Astrocyte (in vitro differentiated cells and primary cell): ENCODE results near the gene SGK2. TPM values are rescaled to one million over a fixed set of nuclear protein-coding genes. Genes with fewer than 3 reads are reported as not detected.

Source experiments
- DNase-seq: peaks from one replicate; pipeline ENCODE4 v3.0.0-alpha.2; 2010; ENCODE audit warnings: low read depth
- FAIRE-seq: peaks from 2 replicates; lab custom pipeline; 2011; peaks lifted over from hg19 to GRCh38; lab: Jason Lieb, UNC
- H2AFZ ChIP-seq: 2 replicates; pipeline ENCODE4 v1.6.0; 2012; ENCODE audit warnings: low read depth, low read length, inconsistent platforms
- H3K27ac ChIP-seq: 2 replicates; pipeline ENCODE4 v1.5.1; 2011; ENCODE audit warnings: low read depth, low read length, inconsistent platforms
- H3K27me3 ChIP-seq: 2 replicates; pipeline ENCODE4 v1.6.0; 2011; ENCODE audit warnings: low read length, inconsistent platforms; ENCODE audit not compliant: insufficient read depth
- H3K36me3 ChIP-seq: 2 replicates; pipeline ENCODE4 v1.5.1; 2011; ENCODE audit warnings: low read length, inconsistent platforms; ENCODE audit not compliant: insufficient read depth
- H3K4me1 ChIP-seq: 2 replicates; pipeline ENCODE4 v1.5.1; 2011; ENCODE audit warnings: low read length, inconsistent platforms; ENCODE audit not compliant: insufficient read depth
- H3K4me2 ChIP-seq: 2 replicates; pipeline ENCODE4 v1.6.0; 2012; ENCODE audit warnings: low read length, inconsistent platforms
- H3K4me3 ChIP-seq: 2 replicates; pipeline ENCODE4 v1.5.1; 2011; ENCODE audit warnings: low read depth, mild to moderate bottlenecking, low read length, inconsistent platforms; ENCODE audit not compliant: insufficient read depth
- H3K79me2 ChIP-seq: 2 replicates; pipeline ENCODE4 v1.6.0; 2012; ENCODE audit warnings: mild to moderate bottlenecking, low read length, inconsistent platforms; ENCODE audit not compliant: insufficient read depth
- H3K9ac ChIP-seq: 2 replicates; pipeline ENCODE4 v1.6.0; 2012; ENCODE audit warnings: mild to moderate bottlenecking, low read length, inconsistent platforms
- H3K9me3 ChIP-seq: 2 replicates; pipeline ENCODE4 v1.5.1; 2012; ENCODE audit warnings: low read depth, mild to moderate bottlenecking, low read length, inconsistent platforms; ENCODE audit not compliant: insufficient read depth
- H4K20me1 ChIP-seq: 2 replicates; pipeline ENCODE4 v1.6.0; 2012; ENCODE audit warnings: low read length, inconsistent platforms; ENCODE audit not compliant: insufficient read depth
- H3K27ac Mint-ChIP-seq: one replicate; pipeline ENCODE4 v1.8.0; 2021; ENCODE audit warnings: mild to moderate bottlenecking, mixed read lengths; ENCODE audit not compliant: unreplicated experiment
- H3K27me3 Mint-ChIP-seq: one replicate; pipeline ENCODE4 v1.8.0; 2021; ENCODE audit warnings: low read depth, mixed read lengths; ENCODE audit not compliant: unreplicated experiment
- H3K36me3 Mint-ChIP-seq: one replicate; pipeline ENCODE4 v1.8.0; 2021; ENCODE audit warnings: low read depth, mixed read lengths; ENCODE audit not compliant: unreplicated experiment
- H3K4me1 Mint-ChIP-seq: one replicate; pipeline ENCODE4 v1.8.0; 2021; ENCODE audit warnings: low read depth, mixed read lengths; ENCODE audit not compliant: unreplicated experiment
- H3K4me3 Mint-ChIP-seq: one replicate; pipeline ENCODE4 v1.8.0; 2021; ENCODE audit warnings: mild to moderate bottlenecking, moderate library complexity, mixed read lengths; ENCODE audit not compliant: unreplicated experiment
- H3K9me3 Mint-ChIP-seq: one replicate; pipeline ENCODE4 v1.8.0; 2021; ENCODE audit warnings: mild to moderate bottlenecking, mixed read lengths; ENCODE audit not compliant: unreplicated experiment
- CTCF ChIP-seq: IDR thresholded peaks from 2 replicates; pipeline ENCODE4 v1.5.1; 2011; ENCODE audit warnings: low read depth, mild to moderate bottlenecking, inconsistent platforms, low read length, moderate library complexity; ENCODE audit not compliant: insufficient read depth
- EZH2 ChIP-seq: IDR thresholded peaks from 2 replicates; pipeline ENCODE4 v1.6.1; 2012; ENCODE audit warnings: mild to moderate bottlenecking, low read length, inconsistent platforms; ENCODE audit not compliant: insufficient read depth
- total RNA-seq: library from RNA; stranded (reverse); gene quantifications from 2 replicates; pipeline ENCODE4 v1.2.1, GENCODE V29; 2021

SGK2 gene
- total RNA-seq, 1 donor from 2014 or later: 0.64 TPM

DNA sequence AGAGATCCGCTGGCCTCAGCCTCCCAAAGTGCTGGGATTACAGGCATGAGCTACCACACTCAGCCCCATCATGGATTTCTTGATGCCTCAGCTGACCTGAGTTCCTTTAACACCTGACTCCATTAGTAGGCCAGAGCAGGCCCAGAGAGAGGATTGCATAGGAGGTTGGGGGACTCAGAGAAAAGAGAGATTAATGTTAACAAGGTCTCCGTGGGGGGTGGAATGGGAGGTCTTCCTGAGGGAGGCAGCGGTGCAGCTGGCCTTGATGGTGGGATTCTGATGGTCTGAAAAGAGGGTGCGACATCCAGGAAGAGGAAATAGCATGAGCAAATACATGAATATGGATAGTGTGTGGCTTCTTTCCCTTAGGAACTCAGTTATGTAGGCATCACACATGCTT, 9.9 kb downstream of the SGK2 start:
- H3K27ac Mint-ChIP-seq: no peak overlapping the region
- FAIRE-seq (no peak), DNase-seq (no peak)
- Histone ChIP-seq H3K4me2 (no peak overlapping the region), H3K4me3 (no peak overlapping the region), H3K9ac (no peak overlapping the region), H3K79me2 (no peaks in the 10 kb centered on the region), H4K20me1 (no peaks in the 10 kb centered on the region), H2AFZ (no peak overlapping the region), H3K36me3 (no peaks in the 10 kb centered on the region), H3K9me3 (no peaks in the 10 kb centered on the region), H3K27me3 (no peaks in the 10 kb centered on the region), H3K27ac (no peak overlapping the region), H3K4me1 (no peaks in the 10 kb centered on the region)
- H3K9me3 Mint-ChIP-seq: no peaks in the 10 kb centered on the region
- H3K4me3 Mint-ChIP-seq: no peak overlapping the region
- peaks cover 19% of the 10 kb centered on the region for H3K27me3 Mint-ChIP-seq
- peaks cover 5% of the 10 kb centered on the region for H3K36me3 Mint-ChIP-seq
- H3K4me1 Mint-ChIP-seq: no peaks in the 10 kb centered on the region
- no peak for TF ChIP-seq EZH2
- no peak for TF ChIP-seq CTCF

DNA sequence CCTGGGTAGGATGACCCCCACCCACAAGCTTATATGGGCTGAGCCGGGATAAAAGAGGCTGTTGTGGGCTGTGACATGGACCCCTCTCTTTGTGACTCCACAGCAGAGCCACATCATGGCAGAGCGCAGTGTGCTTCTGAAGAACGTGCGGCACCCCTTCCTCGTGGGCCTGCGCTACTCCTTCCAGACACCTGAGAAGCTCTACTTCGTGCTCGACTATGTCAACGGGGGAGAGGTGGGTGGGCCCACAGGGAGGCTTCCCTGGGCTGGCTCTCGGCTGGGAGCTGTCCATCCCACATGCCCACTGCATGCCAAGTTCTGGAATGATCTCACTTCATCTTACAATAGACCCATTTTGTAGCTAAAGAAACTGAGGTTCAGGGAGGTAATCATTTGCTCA, 10.5 kb downstream of the SGK2 start:
- no peaks in the 10 kb centered on the region for H3K4me1 Mint-ChIP-seq
- Histone ChIP-seq H3K4me3 (no peak overlapping the region), H2AFZ (no peak overlapping the region), H3K27ac (no peak overlapping the region), H3K9me3 (no peaks in the 10 kb centered on the region), H3K27me3 (no peaks in the 10 kb centered on the region), H3K4me2 (no peak overlapping the region), H3K79me2 (no peaks in the 10 kb centered on the region), H3K4me1 (no peaks in the 10 kb centered on the region), H3K9ac (no peak overlapping the region), H3K36me3 (no peaks in the 10 kb centered on the region), H4K20me1 (no peaks in the 10 kb centered on the region)
- H3K36me3 Mint-ChIP-seq: peaks cover 5% of the 10 kb centered on the region
- no peak for DNase-seq
- no peak for TF ChIP-seq EZH2
- no peak for TF ChIP-seq CTCF
- no peaks in the 10 kb centered on the region for H3K9me3 Mint-ChIP-seq
- H3K27ac Mint-ChIP-seq: no peak overlapping the region
- peaks cover 19% of the 10 kb centered on the region for H3K27me3 Mint-ChIP-seq
- no peak overlapping the region for H3K4me3 Mint-ChIP-seq
- FAIRE-seq: no peak

DNA sequence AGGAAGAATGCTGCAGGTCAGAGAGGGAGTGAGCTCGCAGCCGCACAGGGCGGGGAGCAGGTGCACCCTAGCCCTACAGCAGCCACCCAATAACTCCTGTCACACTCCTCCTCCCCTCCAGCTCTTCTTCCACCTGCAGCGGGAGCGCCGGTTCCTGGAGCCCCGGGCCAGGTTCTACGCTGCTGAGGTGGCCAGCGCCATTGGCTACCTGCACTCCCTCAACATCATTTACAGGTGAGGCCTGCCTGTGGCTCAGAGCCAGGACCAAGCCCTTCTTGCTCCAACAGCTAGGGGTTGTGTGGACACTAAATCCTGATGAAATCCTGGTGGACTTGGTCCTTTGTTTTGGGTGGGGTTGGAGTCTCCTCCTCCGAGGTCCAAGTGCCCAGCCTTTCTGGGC, 11.7 kb downstream of the SGK2 start:
- Histone ChIP-seq H3K27me3 (no peaks in the 10 kb centered on the region), H3K4me3 (no peak overlapping the region), H3K4me2 (no peak overlapping the region), H3K9ac (no peak overlapping the region), H3K79me2 (no peaks in the 10 kb centered on the region), H2AFZ (no peak overlapping the region), H3K4me1 (no peaks in the 10 kb centered on the region), H3K9me3 (no peaks in the 10 kb centered on the region), H3K36me3 (no peaks in the 10 kb centered on the region), H3K27ac (no peak overlapping the region), H4K20me1 (no peaks in the 10 kb centered on the region)
- Mint-ChIP-seq H3K4me3 (no peak overlapping the region), H3K36me3 (peaks cover 5% of the 10 kb centered on the region), H3K27me3 (peaks cover 16% of the 10 kb centered on the region), H3K27ac (no peak overlapping the region), H3K9me3 (no peaks in the 10 kb centered on the region), H3K4me1 (no peaks in the 10 kb centered on the region)
- DNase-seq: no peak
- no peak for FAIRE-seq
- TF ChIP-seq EZH2 (no peak), CTCF (no peak)
